HG02938 (cell line): ENCODE data around the gene SRCIN1.

Experiments
- ATAC-seq: cut with Tn5 transposase; IDR thresholded peaks from one replicate; pipeline ENCODE4 v1.9.1; 2021; ENCODE audit warnings: mild to moderate bottlenecking, moderate library complexity; ENCODE audit not compliant: unreplicated experiment

SRCIN1 gene

DNA sequence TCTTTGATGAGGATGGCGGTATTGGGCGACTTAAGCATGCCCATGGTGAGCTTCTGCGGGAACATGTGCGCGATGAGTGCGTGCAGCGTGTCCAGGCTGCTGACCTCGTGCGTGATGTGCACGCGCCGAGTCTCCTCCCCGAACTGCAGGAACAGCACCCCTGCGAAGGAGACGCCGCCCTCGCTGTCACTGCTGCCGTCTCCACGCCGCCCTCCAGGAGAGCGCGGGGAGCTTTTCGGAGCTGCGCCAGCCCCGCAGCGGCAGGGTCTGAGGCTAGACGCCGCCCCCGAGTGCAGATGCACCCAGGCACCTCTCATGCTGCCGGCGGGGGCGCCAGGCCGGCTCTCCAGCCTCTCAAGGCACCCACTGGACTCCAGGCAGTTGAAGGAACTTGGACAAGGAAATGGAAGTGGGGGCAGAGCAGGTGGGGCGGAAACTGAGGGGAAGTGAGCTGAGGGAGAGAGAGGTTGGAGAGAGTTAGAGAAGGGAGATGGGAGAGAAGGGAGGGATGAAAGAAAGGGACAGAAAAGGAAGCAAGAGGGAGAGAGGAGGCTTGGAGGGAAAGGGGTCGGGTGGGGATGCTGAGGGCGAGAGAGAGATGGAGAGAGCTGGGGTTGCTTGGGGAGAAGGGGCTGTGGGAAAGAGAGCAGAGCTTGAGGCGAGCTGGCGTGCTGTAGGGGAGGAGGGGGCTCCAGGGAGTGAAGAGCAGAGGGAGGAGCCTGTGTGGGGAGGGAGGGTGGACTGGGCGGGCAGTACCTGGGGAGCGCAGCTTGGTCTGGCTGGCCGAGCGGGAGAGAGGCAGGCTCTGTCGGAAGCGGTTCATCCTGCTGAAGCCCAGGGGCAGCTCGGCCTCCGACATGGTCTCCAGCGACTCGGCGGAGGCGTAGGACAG lies 42.1 kb downstream of the SRCIN1 start:
- ATAC-seq: no peak

DNA sequence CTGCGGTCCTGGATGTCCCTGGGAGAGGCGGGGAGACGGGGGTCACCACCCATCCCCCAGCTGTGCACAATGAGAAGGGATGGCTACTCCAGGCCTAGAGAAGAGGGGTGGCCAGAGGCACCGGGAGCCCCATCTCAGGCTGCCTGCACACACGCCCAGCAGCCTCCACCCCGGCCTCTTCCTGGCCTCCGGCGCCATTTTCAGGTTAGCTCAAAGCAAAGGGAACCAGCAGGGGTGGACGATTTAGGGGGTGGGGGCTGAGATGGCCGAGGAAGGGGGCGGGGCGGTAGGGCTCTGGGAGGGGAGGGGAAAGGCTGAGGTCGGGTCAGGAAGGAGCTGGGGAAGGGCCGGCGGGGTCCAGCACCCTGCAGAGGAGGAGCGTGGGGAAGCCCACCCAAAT lies 42.8 kb downstream of the SRCIN1 start:
- ATAC-seq: no peak

GRCh38 chr17:38562215-38562569 lies 43.6 kb downstream of the SRCIN1 start:
- ATAC-seq: no peak

- no peak for ATAC-seq
These were observed 44.1 kb downstream of the SRCIN1 start for GRCh38 chr17:38561416-38562214.

DNA sequence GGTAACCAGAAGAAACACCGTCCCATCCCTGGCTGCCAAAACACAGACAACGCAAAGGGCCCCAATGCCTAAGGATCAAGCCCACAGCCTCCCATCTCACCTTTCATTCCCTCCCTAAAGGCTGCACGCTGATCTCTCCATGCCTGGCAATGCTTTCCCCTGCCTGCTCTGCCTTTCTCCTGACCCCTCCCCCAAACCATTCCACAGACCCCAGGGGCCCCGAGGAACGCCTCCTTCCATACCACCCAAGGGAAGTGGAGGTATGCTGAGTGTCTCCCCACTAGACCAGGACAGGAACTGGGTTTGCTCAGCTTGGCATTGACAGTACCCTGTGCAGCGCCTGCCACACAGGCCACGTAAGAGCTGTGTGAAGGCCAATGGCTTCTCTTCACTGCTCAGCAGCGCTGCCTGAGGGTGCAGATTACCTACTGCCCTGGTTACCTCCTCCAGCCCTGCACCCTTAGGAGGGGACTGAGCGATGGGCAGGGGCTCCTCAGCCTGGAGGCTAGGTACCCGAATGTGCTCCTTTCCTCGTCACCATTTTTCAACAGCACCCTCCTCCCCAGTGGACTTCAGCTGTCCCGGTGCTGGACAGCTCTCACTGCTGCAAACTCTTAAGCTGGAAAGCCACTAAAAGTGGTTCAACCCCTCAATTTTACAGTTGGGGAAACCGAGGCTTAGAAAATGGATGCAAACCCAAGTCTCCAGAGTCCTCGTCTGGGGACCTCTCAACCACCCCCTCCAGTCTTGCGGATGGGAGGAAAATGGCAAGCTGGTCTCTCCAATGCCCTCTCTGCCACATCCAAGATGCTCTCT lies 45.0 kb downstream of the SRCIN1 start:
- ATAC-seq: no peak

DNA sequence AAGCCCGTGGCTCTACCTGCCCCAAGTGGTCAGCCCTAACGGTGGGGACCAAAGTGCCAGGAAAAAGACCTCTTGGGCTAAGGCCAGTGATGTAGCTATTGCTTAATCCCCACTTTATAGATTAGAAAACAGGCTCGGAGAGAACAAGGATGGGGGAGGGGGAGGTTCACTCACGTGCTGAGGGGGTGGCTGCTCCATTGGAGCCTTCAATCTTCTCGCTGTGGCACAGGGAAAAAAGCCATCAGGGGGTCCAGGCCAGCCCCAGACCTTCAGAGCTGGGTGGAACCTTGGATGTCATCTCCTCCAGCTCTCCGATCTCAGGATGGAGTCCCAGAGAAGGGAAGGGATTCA lies 45.9 kb downstream of the SRCIN1 start:
- ATAC-seq: no peak

DNA sequence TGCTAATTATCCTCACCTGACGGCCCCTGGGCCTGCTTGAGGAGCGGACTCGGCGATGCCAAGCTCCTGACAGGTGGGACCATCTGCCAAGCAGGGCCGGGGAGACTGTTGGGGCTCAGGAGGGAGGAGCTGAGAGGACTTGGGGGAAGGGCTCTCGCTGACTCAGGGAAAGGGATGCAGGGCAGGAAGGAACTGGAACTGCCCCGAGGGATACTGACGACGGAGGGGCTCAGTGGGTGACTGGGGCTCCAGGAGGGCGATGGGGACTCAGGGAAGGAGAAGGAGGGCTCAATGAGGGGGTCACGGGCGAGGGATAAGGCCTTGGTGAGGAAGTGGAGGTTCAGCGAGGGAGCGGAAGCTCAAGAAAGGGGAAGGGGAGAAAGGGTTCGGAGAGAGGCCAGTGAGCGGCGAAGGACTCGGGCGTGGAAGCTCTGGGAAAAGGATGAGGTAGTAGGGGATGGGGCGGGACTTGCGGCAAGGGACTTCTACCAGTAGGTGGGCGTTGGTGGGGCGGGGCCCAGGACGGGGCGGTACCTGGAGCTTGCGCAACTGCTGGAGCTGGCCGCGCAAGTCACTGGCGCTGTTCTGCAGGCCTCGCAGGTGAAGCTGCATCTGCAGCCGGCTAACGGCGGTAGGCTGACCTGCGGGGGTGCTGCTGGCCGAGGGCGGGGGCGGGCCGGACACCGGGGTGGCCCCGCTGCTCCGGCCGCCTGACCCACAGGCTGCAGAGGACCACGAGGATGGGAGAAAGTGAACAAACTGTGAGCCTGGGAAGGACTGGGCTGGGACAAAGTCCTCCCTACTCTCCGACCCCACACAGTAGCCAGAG lies 46.5 kb downstream of the SRCIN1 start:
- no peak for ATAC-seq

DNA sequence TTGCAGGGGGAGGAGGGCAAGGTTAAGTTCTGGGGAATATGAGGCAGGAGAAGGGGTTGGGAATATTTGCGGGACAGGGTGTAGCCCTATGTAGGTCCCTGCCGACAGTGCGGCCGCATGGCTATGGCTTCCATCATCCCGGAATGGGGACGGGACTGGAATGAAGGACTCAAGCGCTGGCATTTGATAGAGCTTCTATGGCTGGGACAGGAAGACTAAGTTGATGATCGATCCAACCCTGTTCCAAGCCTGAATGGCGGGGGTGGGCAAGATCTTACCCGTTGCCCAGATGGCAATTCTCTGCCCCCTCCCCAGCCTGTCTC lies 47.1 kb downstream of the SRCIN1 start:
- no peak for ATAC-seq

DNA sequence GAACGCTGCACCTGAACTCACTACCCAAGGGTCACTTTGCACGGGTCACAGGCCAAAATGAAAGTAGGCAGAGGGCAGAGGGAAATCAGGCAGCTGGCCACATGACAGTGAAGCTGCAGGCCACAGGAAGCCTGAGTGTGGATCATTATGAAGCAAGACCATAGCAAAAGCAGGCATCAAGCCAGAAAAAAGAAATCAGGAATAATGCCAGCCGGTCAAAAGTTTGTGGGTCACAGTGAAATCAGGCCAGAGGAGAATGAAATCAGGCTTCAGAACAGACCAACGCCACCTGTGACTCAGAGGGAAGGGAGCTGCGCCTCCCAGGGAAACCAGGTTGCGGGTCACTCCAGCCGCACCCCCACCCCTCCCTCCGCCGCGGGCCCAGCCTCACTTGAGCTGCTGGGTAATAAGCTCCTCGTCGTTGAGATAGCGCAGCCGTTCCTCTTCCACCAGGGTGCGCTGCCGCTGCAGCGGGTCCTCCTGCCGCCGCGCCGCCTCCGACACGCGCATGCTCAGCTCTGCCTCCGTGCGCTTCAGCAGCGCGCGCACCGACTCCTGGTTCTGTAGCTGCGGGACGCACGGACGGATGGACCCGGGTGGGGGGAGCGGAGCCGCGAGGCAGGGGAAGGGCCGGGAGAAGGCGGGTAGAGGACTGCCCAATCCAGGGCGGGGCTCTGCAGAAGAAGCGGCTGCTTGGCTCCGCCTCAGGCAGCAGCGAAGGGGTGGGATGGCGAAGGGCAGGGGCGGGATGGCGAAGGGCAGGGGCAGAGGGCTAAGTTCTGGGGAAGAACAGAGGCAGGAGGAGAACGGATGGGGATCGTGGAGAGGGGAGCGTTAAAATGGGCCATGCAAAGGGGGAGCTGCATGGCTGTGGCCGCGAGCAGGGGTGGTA lies 47.7 kb downstream of the SRCIN1 start:
- peak; percentile 72 for ATAC-seq

DNA sequence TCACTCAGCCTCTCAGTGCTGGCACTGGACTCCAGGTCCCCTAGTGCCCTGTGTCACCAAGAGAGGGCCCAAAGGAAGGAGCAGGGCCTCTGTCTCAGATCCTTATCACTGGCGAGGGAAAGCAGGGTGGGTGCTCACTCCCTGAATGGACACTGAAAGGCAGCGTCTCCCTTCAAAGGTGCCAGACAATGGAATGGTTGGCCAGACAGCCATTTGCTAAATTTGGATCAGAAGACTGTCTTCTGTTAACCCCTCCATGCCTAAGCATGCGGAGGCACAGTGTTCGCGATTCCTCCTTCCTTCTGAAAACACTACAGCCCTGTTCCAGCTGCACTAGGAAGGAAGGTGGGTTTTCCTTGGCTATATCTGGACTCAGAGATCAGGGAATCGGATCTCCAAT lies 48.4 kb downstream of the SRCIN1 start:
- ATAC-seq: no peak

GRCh38 chr17:38556239-38556638 lies 49.5 kb downstream of the SRCIN1 start:
- no peak for ATAC-seq

DNA sequence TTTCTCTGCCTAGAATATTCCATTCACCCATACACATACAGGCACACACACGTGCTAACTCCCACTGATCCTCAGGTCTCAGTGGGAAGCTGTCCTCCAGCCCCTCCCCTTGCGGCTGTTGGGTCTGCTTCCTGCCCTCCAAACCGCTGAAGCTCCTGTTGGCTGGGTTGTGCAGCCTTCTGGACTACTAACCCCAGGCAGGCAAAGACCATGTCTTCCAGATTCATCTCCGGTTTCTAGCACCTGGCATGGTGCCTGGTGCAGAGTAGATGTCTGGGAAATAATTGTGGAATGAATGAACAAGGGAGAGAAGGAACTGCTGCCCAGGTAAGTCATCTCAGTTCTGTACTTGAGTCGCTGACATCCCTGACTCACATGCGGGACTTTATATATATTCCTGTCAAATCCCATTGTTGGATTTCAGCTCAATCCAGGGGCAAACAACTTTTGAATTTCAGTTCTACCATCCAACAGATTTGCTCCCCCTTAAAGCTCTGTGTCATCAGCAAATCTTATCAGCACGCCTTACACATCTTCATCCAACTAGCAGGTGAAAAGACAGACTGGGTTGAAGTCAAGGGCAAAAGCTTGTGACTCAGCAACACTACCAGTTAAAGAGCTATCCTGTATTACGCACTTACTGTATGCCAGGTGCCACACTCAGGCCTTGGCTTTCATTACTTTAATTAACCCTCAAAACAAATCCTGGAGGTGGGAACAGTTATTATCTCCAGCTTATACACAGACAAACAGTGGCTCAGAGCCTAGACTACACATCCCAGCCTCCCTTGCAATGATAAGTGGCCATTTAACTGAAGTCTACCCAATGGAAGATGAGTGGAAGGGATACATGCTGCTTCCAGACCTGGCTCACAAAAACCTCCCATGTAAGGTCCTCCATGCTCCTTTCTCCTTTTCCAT lies 51.1 kb downstream of the SRCIN1 start:
- ATAC-seq: no peak

DNA sequence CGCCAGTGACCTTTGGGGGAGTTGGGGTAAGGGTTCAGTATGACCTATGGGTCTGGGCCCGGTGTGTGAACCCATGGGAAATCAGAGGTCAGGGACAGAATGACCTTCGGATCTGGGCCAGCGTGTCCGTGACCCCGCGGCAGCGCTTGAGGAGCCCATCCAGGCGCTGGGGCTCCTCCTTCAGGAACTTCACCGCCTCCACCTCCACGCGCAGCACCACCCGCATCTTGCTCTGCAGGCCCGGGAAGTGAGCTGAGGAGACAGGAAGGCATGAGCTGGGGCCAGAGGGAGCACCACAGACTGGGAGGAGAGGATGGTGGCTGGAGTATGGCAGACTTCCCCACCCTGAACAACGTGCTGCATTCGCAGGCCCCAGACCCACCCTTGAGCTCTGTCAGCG lies 53.4 kb downstream of the SRCIN1 start:
- no peak for ATAC-seq

GRCh38 chr17:38551121-38551520 lies 54.6 kb downstream of the SRCIN1 start:
- ATAC-seq: no peak

- ATAC-seq: no peak
These were observed 55.1 kb downstream of the SRCIN1 start for GRCh38 chr17:38550661-38551060.

DNA sequence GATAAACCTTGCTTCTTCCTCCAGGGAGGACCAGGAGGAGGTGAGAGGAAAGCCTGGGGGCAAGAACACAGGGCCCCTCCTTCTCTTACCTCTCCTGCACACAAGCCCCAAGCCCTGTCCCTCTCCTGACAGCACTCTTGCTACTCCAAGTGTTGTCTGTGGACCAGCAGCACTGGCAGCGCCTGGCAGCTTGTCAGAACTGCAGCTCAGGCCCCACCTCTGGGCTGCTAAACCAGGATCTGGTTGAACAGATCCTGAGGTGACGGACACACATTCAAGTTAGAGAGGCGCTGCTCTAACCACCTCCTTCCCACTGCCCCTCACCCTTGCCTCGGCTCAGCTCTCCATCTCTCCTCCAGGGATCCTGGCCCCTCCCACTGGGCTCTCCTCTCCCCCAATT lies 56.5 kb downstream of the SRCIN1 start:
- ATAC-seq: no peak

DNA sequence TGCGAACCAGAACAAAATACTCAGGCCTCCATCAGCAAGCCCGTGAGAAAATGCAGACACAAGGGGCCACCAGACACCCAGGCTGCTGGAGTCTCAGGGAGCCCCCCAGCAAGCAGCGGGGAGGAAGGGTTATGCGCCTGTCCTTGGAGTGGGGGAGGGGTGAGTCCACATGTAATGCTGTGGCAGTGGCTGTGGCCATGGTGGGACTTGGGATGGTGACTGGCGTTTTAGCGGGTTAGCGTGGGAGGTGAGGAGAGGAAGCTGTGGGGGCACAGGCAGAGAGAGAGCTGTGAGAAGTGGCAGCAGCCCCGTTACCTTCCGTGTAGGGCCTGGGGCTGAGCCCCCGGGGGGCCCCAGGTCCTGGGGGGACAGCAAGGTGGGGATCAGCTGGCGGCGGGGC lies 58.3 kb downstream of the SRCIN1 start:
- ATAC-seq: no peak

DNA sequence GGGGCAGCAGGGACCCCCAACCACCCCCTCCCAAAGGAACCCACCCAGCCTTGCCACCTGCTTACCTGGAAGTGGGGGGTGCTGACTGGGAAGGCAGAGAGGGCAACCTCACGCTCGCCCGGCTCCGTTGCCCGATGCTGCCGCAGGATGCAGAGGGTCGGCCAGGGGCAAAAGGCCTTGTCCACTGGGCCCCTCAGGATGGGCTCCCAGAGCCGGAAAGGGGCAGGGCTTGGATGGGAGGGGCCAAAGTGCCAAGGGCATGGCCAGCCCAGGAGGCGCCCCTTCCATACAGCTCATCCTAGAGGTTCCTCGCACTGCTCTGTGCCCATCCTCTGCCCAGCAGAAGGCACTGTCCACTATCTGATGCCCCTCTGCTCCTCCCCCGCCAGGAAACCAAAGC lies 59.4 kb downstream of the SRCIN1 start:
- no peak for ATAC-seq
